ENCODE data around the gene STAT6. TPM values are rescaled to one million over a fixed set of nuclear protein-coding genes. Genes with fewer than 3 reads are reported as not detected.

Gene STAT6
- total and polyA plus RNA-seq, 2 of the 8 experiments (the other 6 are each of a cell fraction or from before 2014, with no cell fraction given) = 32.9 to 38.7 TPM

DNA sequence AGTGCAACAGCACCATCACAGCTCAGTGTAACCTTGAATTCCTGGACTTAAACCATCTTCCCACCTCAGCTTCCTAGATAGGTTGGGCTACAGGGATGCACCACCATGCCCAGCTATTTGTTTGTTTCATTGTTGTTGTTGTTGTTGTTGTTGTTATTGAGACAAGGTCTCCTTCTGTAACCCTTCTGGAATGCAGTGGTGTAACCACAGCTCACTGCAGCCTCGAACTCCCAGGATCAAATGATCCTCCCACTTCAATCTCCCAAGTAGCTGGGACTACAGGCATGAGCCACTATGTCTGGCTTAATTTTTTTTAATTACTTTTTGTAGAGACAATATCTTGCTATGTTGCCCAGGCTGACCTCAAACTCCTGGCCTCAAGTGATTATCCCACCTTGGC is 31.3 kb downstream of the STAT6 start (continued):
- TF ChIP-seq, protein P1, sequence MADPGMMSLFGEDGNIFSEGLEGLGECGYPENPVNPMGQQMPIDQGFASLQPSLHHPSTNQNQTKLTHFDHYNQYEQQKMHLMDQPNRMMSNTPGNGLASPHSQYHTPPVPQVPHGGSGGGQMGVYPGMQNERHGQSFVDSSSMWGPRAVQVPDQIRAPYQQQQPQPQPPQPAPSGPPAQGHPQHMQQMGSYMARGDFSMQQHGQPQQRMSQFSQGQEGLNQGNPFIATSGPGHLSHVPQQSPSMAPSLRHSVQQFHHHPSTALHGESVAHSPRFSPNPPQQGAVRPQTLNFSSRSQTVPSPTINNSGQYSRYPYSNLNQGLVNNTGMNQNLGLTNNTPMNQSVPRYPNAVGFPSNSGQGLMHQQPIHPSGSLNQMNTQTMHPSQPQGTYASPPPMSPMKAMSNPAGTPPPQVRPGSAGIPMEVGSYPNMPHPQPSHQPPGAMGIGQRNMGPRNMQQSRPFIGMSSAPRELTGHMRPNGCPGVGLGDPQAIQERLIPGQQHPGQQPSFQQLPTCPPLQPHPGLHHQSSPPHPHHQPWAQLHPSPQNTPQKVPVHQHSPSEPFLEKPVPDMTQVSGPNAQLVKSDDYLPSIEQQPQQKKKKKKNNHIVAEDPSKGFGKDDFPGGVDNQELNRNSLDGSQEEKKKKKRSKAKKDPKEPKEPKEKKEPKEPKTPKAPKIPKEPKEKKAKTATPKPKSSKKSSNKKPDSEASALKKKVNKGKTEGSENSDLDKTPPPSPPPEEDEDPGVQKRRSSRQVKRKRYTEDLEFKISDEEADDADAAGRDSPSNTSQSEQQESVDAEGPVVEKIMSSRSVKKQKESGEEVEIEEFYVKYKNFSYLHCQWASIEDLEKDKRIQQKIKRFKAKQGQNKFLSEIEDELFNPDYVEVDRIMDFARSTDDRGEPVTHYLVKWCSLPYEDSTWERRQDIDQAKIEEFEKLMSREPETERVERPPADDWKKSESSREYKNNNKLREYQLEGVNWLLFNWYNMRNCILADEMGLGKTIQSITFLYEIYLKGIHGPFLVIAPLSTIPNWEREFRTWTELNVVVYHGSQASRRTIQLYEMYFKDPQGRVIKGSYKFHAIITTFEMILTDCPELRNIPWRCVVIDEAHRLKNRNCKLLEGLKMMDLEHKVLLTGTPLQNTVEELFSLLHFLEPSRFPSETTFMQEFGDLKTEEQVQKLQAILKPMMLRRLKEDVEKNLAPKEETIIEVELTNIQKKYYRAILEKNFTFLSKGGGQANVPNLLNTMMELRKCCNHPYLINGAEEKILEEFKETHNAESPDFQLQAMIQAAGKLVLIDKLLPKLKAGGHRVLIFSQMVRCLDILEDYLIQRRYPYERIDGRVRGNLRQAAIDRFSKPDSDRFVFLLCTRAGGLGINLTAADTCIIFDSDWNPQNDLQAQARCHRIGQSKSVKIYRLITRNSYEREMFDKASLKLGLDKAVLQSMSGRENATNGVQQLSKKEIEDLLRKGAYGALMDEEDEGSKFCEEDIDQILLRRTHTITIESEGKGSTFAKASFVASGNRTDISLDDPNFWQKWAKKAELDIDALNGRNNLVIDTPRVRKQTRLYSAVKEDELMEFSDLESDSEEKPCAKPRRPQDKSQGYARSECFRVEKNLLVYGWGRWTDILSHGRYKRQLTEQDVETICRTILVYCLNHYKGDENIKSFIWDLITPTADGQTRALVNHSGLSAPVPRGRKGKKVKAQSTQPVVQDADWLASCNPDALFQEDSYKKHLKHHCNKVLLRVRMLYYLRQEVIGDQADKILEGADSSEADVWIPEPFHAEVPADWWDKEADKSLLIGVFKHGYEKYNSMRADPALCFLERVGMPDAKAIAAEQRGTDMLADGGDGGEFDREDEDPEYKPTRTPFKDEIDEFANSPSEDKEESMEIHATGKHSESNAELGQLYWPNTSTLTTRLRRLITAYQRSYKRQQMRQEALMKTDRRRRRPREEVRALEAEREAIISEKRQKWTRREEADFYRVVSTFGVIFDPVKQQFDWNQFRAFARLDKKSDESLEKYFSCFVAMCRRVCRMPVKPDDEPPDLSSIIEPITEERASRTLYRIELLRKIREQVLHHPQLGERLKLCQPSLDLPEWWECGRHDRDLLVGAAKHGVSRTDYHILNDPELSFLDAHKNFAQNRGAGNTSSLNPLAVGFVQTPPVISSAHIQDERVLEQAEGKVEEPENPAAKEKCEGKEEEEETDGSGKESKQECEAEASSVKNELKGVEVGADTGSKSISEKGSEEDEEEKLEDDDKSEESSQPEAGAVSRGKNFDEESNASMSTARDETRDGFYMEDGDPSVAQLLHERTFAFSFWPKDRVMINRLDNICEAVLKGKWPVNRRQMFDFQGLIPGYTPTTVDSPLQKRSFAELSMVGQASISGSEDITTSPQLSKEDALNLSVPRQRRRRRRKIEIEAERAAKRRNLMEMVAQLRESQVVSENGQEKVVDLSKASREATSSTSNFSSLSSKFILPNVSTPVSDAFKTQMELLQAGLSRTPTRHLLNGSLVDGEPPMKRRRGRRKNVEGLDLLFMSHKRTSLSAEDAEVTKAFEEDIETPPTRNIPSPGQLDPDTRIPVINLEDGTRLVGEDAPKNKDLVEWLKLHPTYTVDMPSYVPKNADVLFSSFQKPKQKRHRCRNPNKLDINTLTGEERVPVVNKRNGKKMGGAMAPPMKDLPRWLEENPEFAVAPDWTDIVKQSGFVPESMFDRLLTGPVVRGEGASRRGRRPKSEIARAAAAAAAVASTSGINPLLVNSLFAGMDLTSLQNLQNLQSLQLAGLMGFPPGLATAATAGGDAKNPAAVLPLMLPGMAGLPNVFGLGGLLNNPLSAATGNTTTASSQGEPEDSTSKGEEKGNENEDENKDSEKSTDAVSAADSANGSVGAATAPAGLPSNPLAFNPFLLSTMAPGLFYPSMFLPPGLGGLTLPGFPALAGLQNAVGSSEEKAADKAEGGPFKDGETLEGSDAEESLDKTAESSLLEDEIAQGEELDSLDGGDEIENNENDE (IDR thresholded peaks at IDR 0.05; ENCODE audit: insufficient replicate concordance, low read length) = no peak
- TF ChIP-seq CHD2 (IDR thresholded peaks at IDR 0.05; ENCODE audit: low read length) (no peak), BACH1 (IDR thresholded peaks at IDR 0.05; ENCODE audit: low read length) (no peak), POU5F1 (IDR thresholded peaks at IDR 0.05; ENCODE audit: low read depth, low read length) (no peak), SP4 (IDR thresholded peaks at IDR 0.05; ENCODE audit: low read length) (no peak), TAF7 (optimal IDR thresholded peaks at IDR 0.05; ENCODE audit: borderline replicate concordance, low read depth, low read length) (no peak), SRF (IDR thresholded peaks at IDR 0.05; ENCODE audit: low read depth, low read length) (no peak), SP1 (IDR thresholded peaks at IDR 0.05; ENCODE audit: low read depth, low read length) (no peak), NANOG (IDR thresholded peaks at IDR 0.05; ENCODE audit: insufficient read depth, low read depth, low read length, poor library complexity, severe bottlenecking) (no peak)
- TF ChIP-seq, protein P2, sequence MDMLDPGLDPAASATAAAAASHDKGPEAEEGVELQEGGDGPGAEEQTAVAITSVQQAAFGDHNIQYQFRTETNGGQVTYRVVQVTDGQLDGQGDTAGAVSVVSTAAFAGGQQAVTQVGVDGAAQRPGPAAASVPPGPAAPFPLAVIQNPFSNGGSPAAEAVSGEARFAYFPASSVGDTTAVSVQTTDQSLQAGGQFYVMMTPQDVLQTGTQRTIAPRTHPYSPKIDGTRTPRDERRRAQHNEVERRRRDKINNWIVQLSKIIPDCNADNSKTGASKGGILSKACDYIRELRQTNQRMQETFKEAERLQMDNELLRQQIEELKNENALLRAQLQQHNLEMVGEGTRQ (IDR thresholded peaks at IDR 0.05; ENCODE audit: low read length) = no peak
- TF ChIP-seq, protein P3, sequence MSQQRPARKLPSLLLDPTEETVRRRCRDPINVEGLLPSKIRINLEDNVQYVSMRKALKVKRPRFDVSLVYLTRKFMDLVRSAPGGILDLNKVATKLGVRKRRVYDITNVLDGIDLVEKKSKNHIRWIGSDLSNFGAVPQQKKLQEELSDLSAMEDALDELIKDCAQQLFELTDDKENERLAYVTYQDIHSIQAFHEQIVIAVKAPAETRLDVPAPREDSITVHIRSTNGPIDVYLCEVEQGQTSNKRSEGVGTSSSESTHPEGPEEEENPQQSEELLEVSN (IDR thresholded peaks at IDR 0.05) = no peak

Measured in H1 (cell line).